Measurements from ENCODE around the gene SORL1.

DNA sequence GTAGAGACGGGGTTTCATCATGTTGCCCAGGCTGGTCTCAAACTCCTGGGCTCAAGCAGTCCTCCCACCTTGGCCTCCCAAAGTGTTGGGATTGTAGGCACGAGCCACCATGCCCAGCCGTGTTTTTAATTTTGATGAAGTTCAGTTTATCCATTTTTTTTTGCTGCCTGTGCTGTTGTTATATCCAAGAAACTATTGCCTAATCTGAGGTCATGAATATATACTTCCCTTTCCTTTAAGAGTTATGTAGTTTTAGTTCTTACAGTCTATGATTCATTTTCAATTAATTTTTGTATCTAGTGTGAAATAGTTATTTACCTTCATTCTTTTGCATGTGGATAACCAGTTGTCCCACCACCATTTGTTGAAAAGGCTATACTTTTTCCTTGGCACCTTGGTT lies 50.9 kb downstream of the SORL1 start:
- TF ChIP-seq MAX (IDR thresholded peaks at IDR 0.05; ENCODE audit: low read depth, low read length) (no peak), CTCF (IDR thresholded peaks at IDR 0.05; ENCODE audit: low read depth, low read length) (no peak), POLR2A (IDR thresholded peaks at IDR 0.05; ENCODE audit: extremely low read depth, insufficient read length) (no peak)
